Measurements from ENCODE around the gene JAKMIP3.

Gene JAKMIP3

GRCh38 chr10:132096223-132096622, 30.5 kb downstream of the JAKMIP3 start:
- no peaks in the 10 kb centered on the region for H3K9me3 Mint-ChIP-seq
- no peak overlapping the region for H3K4me3 Mint-ChIP-seq
- H3K4me1 Mint-ChIP-seq (ENCODE audit: low read depth): peaks cover 5% of the 10 kb centered on the region
- peaks cover 33% of the 10 kb centered on the region for H3K27me3 Mint-ChIP-seq
- no peak overlapping the region for H3K27ac Mint-ChIP-seq
- H3K36me3 Mint-ChIP-seq (ENCODE audit: low read depth): no peaks in the 10 kb centered on the region

- H3K36me3 Mint-ChIP-seq (ENCODE audit: low read depth): no peaks in the 10 kb centered on the region
- no peak overlapping the region for H3K4me3 Mint-ChIP-seq
- peaks cover 5% of the 10 kb centered on the region for H3K4me1 Mint-ChIP-seq (ENCODE audit: low read depth)
- peaks cover 30% of the 10 kb centered on the region for H3K27me3 Mint-ChIP-seq
- no peaks in the 10 kb centered on the region for H3K9me3 Mint-ChIP-seq
- no peak overlapping the region for H3K27ac Mint-ChIP-seq
These were observed 31.2 kb downstream of the JAKMIP3 start for GRCh38 chr10:132096863-132097478.

- H3K27ac Mint-ChIP-seq: no peak overlapping the region
- no peaks in the 10 kb centered on the region for H3K9me3 Mint-ChIP-seq
- H3K4me3 Mint-ChIP-seq: no peak overlapping the region
- peaks cover 24% of the 10 kb centered on the region for H3K27me3 Mint-ChIP-seq
- H3K4me1 Mint-ChIP-seq (ENCODE audit: low read depth): peaks cover 5% of the 10 kb centered on the region
- H3K36me3 Mint-ChIP-seq (ENCODE audit: low read depth): no peaks in the 10 kb centered on the region
These were observed 32.0 kb downstream of the JAKMIP3 start for GRCh38 chr10:132097609-132098377.

GRCh38 chr10:132098539-132099388, 33.0 kb downstream of the JAKMIP3 start:
- no peak overlapping the region for H3K27ac Mint-ChIP-seq
- H3K36me3 Mint-ChIP-seq (ENCODE audit: low read depth): no peaks in the 10 kb centered on the region
- H3K4me3 Mint-ChIP-seq: no peak overlapping the region
- no peaks in the 10 kb centered on the region for H3K9me3 Mint-ChIP-seq
- H3K4me1 Mint-ChIP-seq (ENCODE audit: low read depth): peaks cover 5% of the 10 kb centered on the region
- H3K27me3 Mint-ChIP-seq: peaks cover 24% of the 10 kb centered on the region

- H3K27ac Mint-ChIP-seq: no peak overlapping the region
- H3K4me1 Mint-ChIP-seq (ENCODE audit: low read depth): peaks cover 5% of the 10 kb centered on the region
- H3K27me3 Mint-ChIP-seq: peaks cover 19% of the 10 kb centered on the region
- no peaks in the 10 kb centered on the region for H3K9me3 Mint-ChIP-seq
- no peak overlapping the region for H3K4me3 Mint-ChIP-seq
- H3K36me3 Mint-ChIP-seq (ENCODE audit: low read depth): no peaks in the 10 kb centered on the region
These were observed 33.8 kb downstream of the JAKMIP3 start for GRCh38 chr10:132099389-132100090.

GRCh38 chr10:132100091-132100481, 34.3 kb downstream of the JAKMIP3 start:
- H3K9me3 Mint-ChIP-seq: no peaks in the 10 kb centered on the region
- H3K36me3 Mint-ChIP-seq (ENCODE audit: low read depth): no peaks in the 10 kb centered on the region
- H3K4me1 Mint-ChIP-seq (ENCODE audit: low read depth): peaks cover 5% of the 10 kb centered on the region
- no peak overlapping the region for H3K4me3 Mint-ChIP-seq
- H3K27ac Mint-ChIP-seq: no peak overlapping the region
- peaks cover 19% of the 10 kb centered on the region for H3K27me3 Mint-ChIP-seq

GRCh38 chr10:132100556-132101349, 35.0 kb downstream of the JAKMIP3 start:
- Mint-ChIP-seq H3K4me3 (no peak overlapping the region), H3K27me3 (peaks cover 13% of the 10 kb centered on the region), H3K4me1 (ENCODE audit: low read depth) (peaks cover 5% of the 10 kb centered on the region), H3K9me3 (no peaks in the 10 kb centered on the region), H3K36me3 (ENCODE audit: low read depth) (no peaks in the 10 kb centered on the region), H3K27ac (no peak overlapping the region)

GRCh38 chr10:132101529-132101928, 35.8 kb downstream of the JAKMIP3 start:
- Mint-ChIP-seq H3K27ac (no peak overlapping the region), H3K9me3 (no peaks in the 10 kb centered on the region), H3K4me3 (no peak overlapping the region), H3K36me3 (ENCODE audit: low read depth) (no peaks in the 10 kb centered on the region), H3K27me3 (peaks cover 7% of the 10 kb centered on the region), H3K4me1 (ENCODE audit: low read depth) (no peaks in the 10 kb centered on the region)

GRCh38 chr10:132102071-132102716, 36.4 kb downstream of the JAKMIP3 start:
- Mint-ChIP-seq H3K36me3 (ENCODE audit: low read depth) (no peaks in the 10 kb centered on the region), H3K27ac (no peak overlapping the region), H3K4me1 (ENCODE audit: low read depth) (no peaks in the 10 kb centered on the region), H3K27me3 (peaks cover 4% of the 10 kb centered on the region), H3K9me3 (no peaks in the 10 kb centered on the region), H3K4me3 (no peak overlapping the region)

GRCh38 chr10:132102717-132103110, 37.0 kb downstream of the JAKMIP3 start:
- H3K27me3 Mint-ChIP-seq: peaks cover 4% of the 10 kb centered on the region
- H3K4me3 Mint-ChIP-seq: no peak overlapping the region
- H3K4me1 Mint-ChIP-seq (ENCODE audit: low read depth): no peaks in the 10 kb centered on the region
- no peaks in the 10 kb centered on the region for H3K9me3 Mint-ChIP-seq
- H3K36me3 Mint-ChIP-seq (ENCODE audit: low read depth): no peaks in the 10 kb centered on the region
- no peak overlapping the region for H3K27ac Mint-ChIP-seq

GRCh38 chr10:132103116-132103910, 37.6 kb downstream of the JAKMIP3 start:
- Mint-ChIP-seq H3K9me3 (no peaks in the 10 kb centered on the region), H3K27ac (no peak overlapping the region), H3K4me3 (no peak overlapping the region), H3K36me3 (ENCODE audit: low read depth) (no peaks in the 10 kb centered on the region), H3K4me1 (ENCODE audit: low read depth) (no peaks in the 10 kb centered on the region), H3K27me3 (peaks cover 1% of the 10 kb centered on the region)

- Mint-ChIP-seq H3K4me3 (no peak overlapping the region), H3K9me3 (no peaks in the 10 kb centered on the region), H3K27me3 (no peaks in the 10 kb centered on the region), H3K4me1 (ENCODE audit: low read depth) (no peaks in the 10 kb centered on the region), H3K36me3 (ENCODE audit: low read depth) (no peaks in the 10 kb centered on the region), H3K27ac (no peak overlapping the region)
These were observed 38.3 kb downstream of the JAKMIP3 start for GRCh38 chr10:132104062-132104461.
